BJ (cell line): ENCODE measurements around the gene CDC42EP3. TPM values are rescaled to one million over a fixed set of nuclear protein-coding genes. Genes with fewer than 3 reads are reported as not detected.

ENCODE experiments used
- CTCF ChIA-PET: fragments of 350-600 bp; formaldehyde crosslinking; extraction: SDS; loops from one replicate; lab custom pipeline; 2021; ENCODE audit warnings: antibody characterized with exemption, inconsistent platforms; lab: Yijun Ruan, JAX
- POLR2A ChIA-PET: fragments of 300-600 bp; sonication (Branson Sonifier 250); formaldehyde crosslinking; extraction: SDS; loops from one replicate; lab custom pipeline; 2021; ENCODE audit warnings: antibody characterized with exemption; lab: Charles Lee
- DNase-seq: peaks from one replicate; pipeline ENCODE4 v3.0.0-alpha.2; 2011; ENCODE audit warnings: low read depth
- H3K27me3 ChIP-seq: 2 replicates; pipeline ENCODE4 v1.6.0; 2011; ENCODE audit warnings: low read length; ENCODE audit not compliant: control insufficient read depth, insufficient read depth
- H3K36me3 ChIP-seq: 2 replicates; pipeline ENCODE4 v1.5.1; 2011; ENCODE audit warnings: low read length; ENCODE audit not compliant: control insufficient read depth, insufficient read depth
- H3K4me3 ChIP-seq: 2 replicates; pipeline ENCODE4 v1.5.1; 2011; ENCODE audit warnings: low read depth, mild to moderate bottlenecking, control low read depth, low read length
- polyA plus RNA-seq: library from polyadenylated mRNA; depleted of rRNA; stranded (reverse); fragments of >200 nt; gene quantifications from 2 replicates; pipeline ENCODE4 v1.2.3, GENCODE V29; 2011
- TF ChIP-seq, protein P1 (sequence below): IDR thresholded peaks from 2 replicates; pipeline ENCODE4 v1.5.1; 2011; ENCODE audit warnings: low read depth, mild to moderate bottlenecking, control low read depth, inconsistent platforms, low read length, moderate library complexity; ENCODE audit not compliant: insufficient read depth

CDC42EP3 gene
- polyA plus RNA-seq, 1 experiment, result 191 TPM

DNA sequence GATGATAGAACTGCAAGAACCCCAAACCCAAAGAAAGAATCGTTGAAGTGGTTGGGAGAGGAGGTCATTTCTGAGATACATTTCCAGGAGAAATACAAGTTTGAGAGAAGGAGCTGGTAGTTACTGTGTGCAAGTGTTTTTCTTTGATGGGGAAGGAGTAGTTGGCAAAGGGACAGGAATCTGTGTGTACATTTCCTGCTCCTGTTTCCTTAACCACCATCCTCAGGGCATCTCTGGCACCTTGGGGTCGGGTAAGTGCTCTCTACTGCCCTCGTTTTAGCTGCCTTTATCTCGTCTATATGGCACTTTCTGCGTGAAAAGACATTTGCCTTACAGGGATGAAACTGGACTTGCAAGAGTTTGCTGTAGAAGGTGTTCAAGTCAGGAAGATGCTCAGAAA, 27.3 kb downstream of the CDC42EP3 start:
- DNase-seq, result no peak
- Histone ChIP-seq H3K36me3 (peaks cover 22% of the 10 kb centered on the region), H3K4me3 (no peak overlapping the region), H3K27me3 (no peaks in the 10 kb centered on the region)
- POLR2A ChIA-PET, result interaction anchor here (0.6 kb wide), 1 partner anchor 11 kb away, joined by 3 read pairs; no protein-coding TSS in a partner anchor
- CTCF ChIA-PET, result interaction anchor here (1.3 kb wide), 1 partner anchor 229 kb away, joined by 3 read pairs; no protein-coding TSS in a partner anchor
- TF ChIP-seq, protein P1, sequence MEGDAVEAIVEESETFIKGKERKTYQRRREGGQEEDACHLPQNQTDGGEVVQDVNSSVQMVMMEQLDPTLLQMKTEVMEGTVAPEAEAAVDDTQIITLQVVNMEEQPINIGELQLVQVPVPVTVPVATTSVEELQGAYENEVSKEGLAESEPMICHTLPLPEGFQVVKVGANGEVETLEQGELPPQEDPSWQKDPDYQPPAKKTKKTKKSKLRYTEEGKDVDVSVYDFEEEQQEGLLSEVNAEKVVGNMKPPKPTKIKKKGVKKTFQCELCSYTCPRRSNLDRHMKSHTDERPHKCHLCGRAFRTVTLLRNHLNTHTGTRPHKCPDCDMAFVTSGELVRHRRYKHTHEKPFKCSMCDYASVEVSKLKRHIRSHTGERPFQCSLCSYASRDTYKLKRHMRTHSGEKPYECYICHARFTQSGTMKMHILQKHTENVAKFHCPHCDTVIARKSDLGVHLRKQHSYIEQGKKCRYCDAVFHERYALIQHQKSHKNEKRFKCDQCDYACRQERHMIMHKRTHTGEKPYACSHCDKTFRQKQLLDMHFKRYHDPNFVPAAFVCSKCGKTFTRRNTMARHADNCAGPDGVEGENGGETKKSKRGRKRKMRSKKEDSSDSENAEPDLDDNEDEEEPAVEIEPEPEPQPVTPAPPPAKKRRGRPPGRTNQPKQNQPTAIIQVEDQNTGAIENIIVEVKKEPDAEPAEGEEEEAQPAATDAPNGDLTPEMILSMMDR, result no peak

DNA sequence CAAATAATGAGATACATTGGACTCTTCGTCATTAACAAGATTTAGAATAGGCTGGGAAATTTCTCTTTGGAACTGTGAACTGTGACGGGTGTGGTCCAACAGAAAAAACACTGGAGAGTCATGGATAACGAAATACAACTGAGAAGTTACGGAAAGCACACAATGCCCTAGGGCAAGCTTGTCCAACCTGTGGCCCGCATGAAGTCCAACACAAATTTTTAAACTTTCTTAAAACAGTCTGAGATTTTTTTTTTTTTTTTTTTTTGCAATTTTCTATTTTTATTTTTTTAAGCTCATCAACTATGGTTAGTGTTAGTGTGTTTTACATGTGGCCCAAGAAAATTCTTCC, 27.7 kb downstream of the CDC42EP3 start:
- Histone ChIP-seq H3K4me3 (no peak overlapping the region), H3K27me3 (no peaks in the 10 kb centered on the region), H3K36me3 (peaks cover 21% of the 10 kb centered on the region)
- POLR2A ChIA-PET, result interaction anchor here (0.6 kb wide), 1 partner anchor 11 kb away, joined by 3 read pairs; no protein-coding TSS in a partner anchor
- no peak for DNase-seq
- CTCF ChIA-PET, result interaction anchor here (1.3 kb wide), 1 partner anchor 229 kb away, joined by 3 read pairs; no protein-coding TSS in a partner anchor
- TF ChIP-seq, protein P1, result no peak

DNA sequence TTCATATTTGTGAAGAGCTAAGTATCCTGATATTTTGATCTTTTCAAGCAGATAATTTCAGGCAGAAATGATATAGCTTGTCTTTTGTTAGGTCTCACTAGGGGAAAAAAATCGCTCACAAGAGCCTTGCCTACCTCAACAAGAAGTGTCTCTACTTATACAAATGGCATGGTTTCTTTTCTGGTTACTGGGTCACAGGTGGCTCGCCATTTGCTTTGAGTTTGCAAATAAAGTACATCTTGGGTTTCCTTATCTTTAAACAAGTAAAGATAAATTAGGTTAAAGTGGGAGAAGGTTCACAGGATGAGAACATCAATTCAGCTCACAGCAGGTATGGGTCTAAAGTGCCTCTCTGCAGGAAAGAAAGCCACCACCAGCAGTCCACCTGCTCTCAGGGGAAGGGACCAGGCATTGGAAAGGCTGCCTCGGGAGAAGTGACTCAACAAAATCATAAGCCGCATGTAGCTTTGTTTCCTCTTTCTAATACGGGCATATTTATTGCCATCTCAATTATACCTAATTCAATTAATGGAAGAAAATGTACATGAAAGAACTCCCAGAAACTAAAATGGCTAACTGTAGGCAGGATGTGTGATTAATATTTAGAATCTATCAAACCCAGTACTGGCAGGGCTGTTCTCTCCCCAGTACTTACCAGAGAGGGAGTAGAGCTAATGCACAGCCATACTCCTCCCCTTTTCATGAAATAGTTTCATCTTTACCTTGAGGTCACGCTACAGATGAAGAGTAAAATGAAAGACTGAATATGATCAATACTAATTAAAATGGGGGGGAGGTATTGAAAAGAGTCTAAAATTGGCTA, 28.3 kb downstream of the CDC42EP3 start:
- CTCF ChIA-PET, result interaction anchor here (1.7 to 4.1 kb wide), 2 partner anchors 228 to 234 kb away, joined by 5 to 12 read pairs; no protein-coding TSS in a partner anchor
- Histone ChIP-seq H3K36me3 (peaks cover 19% of the 10 kb centered on the region), H3K27me3 (no peaks in the 10 kb centered on the region), H3K4me3 (no peak overlapping the region)
- POLR2A ChIA-PET, result interaction anchor here (0.6 kb wide), 1 partner anchor 125 kb away, joined by 3 read pairs; no protein-coding TSS in a partner anchor
- DNase-seq, result no peak
- TF ChIP-seq, protein P1, result no peak

DNA sequence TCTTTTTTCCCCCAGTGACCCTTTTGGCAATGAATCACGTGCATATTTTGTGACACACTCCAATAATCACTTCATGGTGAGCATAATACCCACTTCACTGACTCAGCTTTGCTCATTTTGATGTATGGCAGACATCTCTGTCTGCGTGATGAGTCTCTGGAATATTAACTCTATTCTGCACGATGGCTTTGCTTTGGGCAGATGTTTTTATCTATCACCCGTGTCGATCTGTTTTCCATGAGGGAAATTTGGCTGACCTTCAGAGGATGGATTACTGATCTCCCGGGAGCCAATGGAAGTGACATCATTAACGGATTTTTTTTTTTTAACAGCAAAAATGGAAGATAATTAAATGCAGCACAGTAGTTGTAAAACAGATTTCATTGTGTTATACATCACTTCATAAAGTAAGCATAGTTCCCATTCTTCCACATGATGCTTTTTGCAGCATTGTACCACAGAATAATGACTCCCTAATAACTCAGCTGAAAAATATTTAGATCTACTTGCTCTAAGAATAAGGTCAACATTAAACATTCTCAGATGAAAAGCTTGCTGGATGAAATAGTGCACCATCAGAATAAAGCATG, 29.8 kb downstream of the CDC42EP3 start:
- H3K4me3 ChIP-seq, result no peak overlapping the region
- CTCF ChIA-PET, result interaction anchor here (0.6 to 4.1 kb wide), 6 partner anchors 29 to 236 kb away, joined by 3 to 12 read pairs (median 3); no protein-coding TSS in a partner anchor
- peak; percentile 93 for DNase-seq
- peaks cover 13% of the 10 kb centered on the region for H3K36me3 ChIP-seq
- TF ChIP-seq, protein P1, result no peak
- POLR2A ChIA-PET, result interaction anchor here (0.5 to 0.6 kb wide), 3 partner anchors 126 to 225 kb away, joined by 3 to 4 read pairs (median 3); no protein-coding TSS in a partner anchor
- H3K27me3 ChIP-seq, result no peaks in the 10 kb centered on the region

DNA sequence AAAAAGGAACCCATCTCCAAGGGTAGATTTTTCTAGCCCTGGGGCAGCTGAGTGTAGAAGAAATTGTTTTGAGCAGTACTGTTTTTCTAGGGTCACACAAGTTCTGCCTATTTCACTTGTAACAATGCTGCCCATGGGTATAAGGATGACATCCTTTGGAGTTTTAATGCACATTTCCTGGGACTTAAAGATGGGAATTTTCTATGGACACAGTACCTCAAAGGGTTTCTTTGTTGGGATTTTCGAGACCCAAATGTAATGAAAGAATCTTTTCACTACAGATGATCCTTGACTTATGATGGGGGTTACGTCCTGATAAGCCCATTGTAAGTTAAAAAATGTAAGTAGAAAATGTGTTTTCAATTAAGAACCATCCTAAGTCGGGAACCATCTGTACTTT, 31.8 kb downstream of the CDC42EP3 start:
- TF ChIP-seq, protein P1, result no peak
- H3K4me3 ChIP-seq, result no peak overlapping the region
- ChIA-PET POLR2A (no interaction called here), CTCF (interaction anchor here (4.1 kb wide), 1 partner anchor 224 kb away, joined by 12 read pairs; no protein-coding TSS in a partner anchor)
- H3K27me3 ChIP-seq, result no peaks in the 10 kb centered on the region
- H3K36me3 ChIP-seq, result peaks cover 6% of the 10 kb centered on the region
- no peak for DNase-seq
